Panc1 (cell line): ENCODE measurements around the gene ATRNL1. TPM values are rescaled to one million over a fixed set of nuclear protein-coding genes. Genes with fewer than 3 reads are reported as not detected.
"Not testable (repeated sequence)": the region's sequence is repeated elsewhere in the genome, so short reads cannot be mapped to it uniquely, and the experiment has no call there.

ENCODE experiments used
- ATAC-seq: fragments of 200-7000 bp; cut with Tn5 transposase; 2 replicates; pipeline ENCODE4 v1.9.1; 2020; ENCODE audit warnings: mild to moderate bottlenecking, moderate library complexity
- BruUV-seq: library from RNA; stranded (reverse); fragments of 400-500 nt; replicated peaks from 2 replicates; lab custom pipeline; 2021; lab: Mats Ljungman, UMichigan
- CTCF ChIA-PET: fragments of 300-600 bp; sonication (Branson Sonifier 250); formaldehyde crosslinking; loops from one replicate; lab custom pipeline; 2022; ENCODE audit warnings: antibody characterized with exemption; lab: Charles Lee
- POLR2A ChIA-PET: fragments of 300-600 bp; sonication (Branson Sonifier 250); formaldehyde crosslinking; loops from one replicate; lab custom pipeline; 2022; ENCODE audit warnings: antibody characterized with exemption; lab: Charles Lee
- DNase-seq: peaks from one replicate; pipeline ENCODE4 v3.0.0-alpha.2; 2010; ENCODE audit warnings: low read depth, low spot score
- H3K27ac ChIP-seq: 2 replicates; pipeline ENCODE4 v1.5.1; 2011; ENCODE audit warnings: mild to moderate bottlenecking, low read length, inconsistent platforms
- H3K27me3 ChIP-seq: fragments of 200-500 bp; sonication (Bioruptor generic); 2 replicates; pipeline ENCODE4 v1.6.0; 2014; ENCODE audit warnings: low read length, inconsistent platforms; ENCODE audit not compliant: control insufficient read depth, insufficient read depth
- H3K36me3 ChIP-seq: fragments of 200-500 bp; sonication (Bioruptor generic); 2 replicates; pipeline ENCODE4 v1.5.1; 2014; ENCODE audit warnings: inconsistent platforms, mild to moderate bottlenecking, low read length, moderate library complexity; ENCODE audit not compliant: control insufficient read depth, insufficient read depth
- H3K4me1 ChIP-seq: 2 replicates; pipeline ENCODE4 v1.5.1; 2011; ENCODE audit warnings: inconsistent platforms, mild to moderate bottlenecking, low read length, moderate library complexity; ENCODE audit not compliant: control insufficient read depth, insufficient read depth
- H3K4me3 ChIP-seq, 2 experiments: 2 replicates each; pipeline ENCODE4 v1.5.1; 2011 to 2012; ENCODE audit warnings: low read depth in 2 of 2, low read length in 2 of 2, mild to moderate bottlenecking in 2 of 2, inconsistent platforms in 1 of 2, moderate library complexity in 1 of 2
- H3K9me3 ChIP-seq: fragments of 200-500 bp; sonication (Bioruptor generic); 2 replicates; pipeline ENCODE4 v1.5.1; 2014; ENCODE audit warnings: low read depth, mild to moderate bottlenecking, inconsistent platforms, low read length, moderate library complexity; ENCODE audit not compliant: control insufficient read depth, insufficient read depth
- POLR2AphosphoS5 ChIP-seq: IDR thresholded peaks from 2 replicates; pipeline ENCODE4 v1.6.1; 2012; ENCODE audit warnings: mild to moderate bottlenecking, low read depth, low read length, moderate library complexity
- REST ChIP-seq, 2 experiments: IDR thresholded peaks; 2 replicates each; pipeline ENCODE4 v1.6.1; 2011 to 2012; ENCODE audit warnings: low read depth in 2 of 2, control low read depth in 1 of 2, low read length in 1 of 2, mild to moderate bottlenecking in 1 of 2, moderate library complexity in 1 of 2; ENCODE audit not compliant: insufficient read depth in 1 of 2
- SIN3A ChIP-seq: IDR thresholded peaks from 2 replicates; pipeline ENCODE4 v1.6.1; 2012; ENCODE audit warnings: low read depth, mild to moderate bottlenecking, low read length, moderate library complexity, borderline replicate concordance; ENCODE audit not compliant: insufficient read depth
- TCF7L2 ChIP-seq: IDR thresholded peaks from 2 replicates; pipeline ENCODE4 v1.6.1; 2011; ENCODE audit warnings: mild to moderate bottlenecking, low read depth, low read length, inconsistent platforms
- in situ Hi-C: cut with HindIII; loops from 2 replicates; pipeline ENCODE4 v1.10.0; 2016; ENCODE audit warnings: low sequenced_read_pairs, low pct_unique_long_range_greater_than_20kb
- intact Hi-C: fragments of 100-400 bp; cut with micrococcal nuclease; formaldehyde crosslinking; loops from one replicate; pipeline ENCODE4 v1.10.0; 2022; ENCODE audit not compliant: unreplicated experiment
- total RNA-seq: library from RNA; stranded (reverse); gene quantifications from one replicate; pipeline ENCODE4 v1.2.1, GENCODE V29; 2021; ENCODE audit not compliant: unreplicated experiment
- TF ChIP-seq, protein P1 (sequence below): fragments of 450-650 bp; IDR thresholded peaks from 2 replicates; pipeline ENCODE4 v1.5.1; 2017; ENCODE audit warnings: mild to moderate bottlenecking

ATRNL1 gene
- total RNA-seq, 1 experiment from 2014 or later = 17.1 TPM

DNA sequence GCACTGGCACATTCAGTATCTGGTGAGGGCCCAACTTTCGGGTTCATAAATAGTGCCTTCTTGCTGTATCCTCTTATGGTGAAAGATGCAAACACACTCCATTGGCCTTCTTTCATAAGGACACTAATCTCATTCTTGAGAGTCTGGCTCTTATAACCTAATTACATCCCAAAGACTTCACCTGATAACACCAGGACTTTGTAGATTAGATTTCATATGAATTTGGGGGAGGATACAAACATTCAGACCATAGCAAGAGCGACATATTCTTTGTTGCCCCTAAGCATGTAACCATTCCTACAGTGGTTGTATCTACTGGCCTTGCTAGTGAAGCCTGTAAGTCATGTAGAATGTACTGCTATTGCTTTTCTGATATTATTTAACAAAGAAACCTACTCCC lies 654.6 kb downstream of the ATRNL1 start:
- ChIA-PET POLR2A (no interaction called here), CTCF (no interaction called here)
- Histone ChIP-seq H3K9me3 (no peaks in the 10 kb centered on the region), H3K36me3 (no peaks in the 10 kb centered on the region), H3K27me3 (no peaks in the 10 kb centered on the region), H3K27ac (no peak overlapping the region), H3K4me3 (no peak overlapping the region), H3K4me1 (no peaks in the 10 kb centered on the region)
- intact Hi-C loops (no loop called here), in situ Hi-C loops (no loop called here)
- BruUV-seq = no TSS peak
- DNase-seq (no peak), ATAC-seq (no peak)
- no peak for TF ChIP-seq POLR2AphosphoS5
- TF ChIP-seq REST (IDR thresholded peaks at IDR 0.05; ENCODE audit: insufficient read depth in 1 of 2, low read depth in 2 of 2, low read length in 1 of 2) = no peak
- no peak for TF ChIP-seq SIN3A
- TF ChIP-seq, protein P1, sequence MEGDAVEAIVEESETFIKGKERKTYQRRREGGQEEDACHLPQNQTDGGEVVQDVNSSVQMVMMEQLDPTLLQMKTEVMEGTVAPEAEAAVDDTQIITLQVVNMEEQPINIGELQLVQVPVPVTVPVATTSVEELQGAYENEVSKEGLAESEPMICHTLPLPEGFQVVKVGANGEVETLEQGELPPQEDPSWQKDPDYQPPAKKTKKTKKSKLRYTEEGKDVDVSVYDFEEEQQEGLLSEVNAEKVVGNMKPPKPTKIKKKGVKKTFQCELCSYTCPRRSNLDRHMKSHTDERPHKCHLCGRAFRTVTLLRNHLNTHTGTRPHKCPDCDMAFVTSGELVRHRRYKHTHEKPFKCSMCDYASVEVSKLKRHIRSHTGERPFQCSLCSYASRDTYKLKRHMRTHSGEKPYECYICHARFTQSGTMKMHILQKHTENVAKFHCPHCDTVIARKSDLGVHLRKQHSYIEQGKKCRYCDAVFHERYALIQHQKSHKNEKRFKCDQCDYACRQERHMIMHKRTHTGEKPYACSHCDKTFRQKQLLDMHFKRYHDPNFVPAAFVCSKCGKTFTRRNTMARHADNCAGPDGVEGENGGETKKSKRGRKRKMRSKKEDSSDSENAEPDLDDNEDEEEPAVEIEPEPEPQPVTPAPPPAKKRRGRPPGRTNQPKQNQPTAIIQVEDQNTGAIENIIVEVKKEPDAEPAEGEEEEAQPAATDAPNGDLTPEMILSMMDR = no peak

- H3K27ac ChIP-seq, DNase-seq, H3K27me3 ChIP-seq, in situ Hi-C loops, POLR2A ChIA-PET, H3K4me3 ChIP-seq, BruUV-seq, CTCF ChIA-PET, H3K9me3 ChIP-seq, intact Hi-C loops, ATAC-seq, H3K4me1 ChIP-seq, H3K36me3 ChIP-seq: not testable (repeated sequence)
Observed at GRCh38 chr10:115758488-115758887, 665.3 kb downstream of the ATRNL1 start.

DNA sequence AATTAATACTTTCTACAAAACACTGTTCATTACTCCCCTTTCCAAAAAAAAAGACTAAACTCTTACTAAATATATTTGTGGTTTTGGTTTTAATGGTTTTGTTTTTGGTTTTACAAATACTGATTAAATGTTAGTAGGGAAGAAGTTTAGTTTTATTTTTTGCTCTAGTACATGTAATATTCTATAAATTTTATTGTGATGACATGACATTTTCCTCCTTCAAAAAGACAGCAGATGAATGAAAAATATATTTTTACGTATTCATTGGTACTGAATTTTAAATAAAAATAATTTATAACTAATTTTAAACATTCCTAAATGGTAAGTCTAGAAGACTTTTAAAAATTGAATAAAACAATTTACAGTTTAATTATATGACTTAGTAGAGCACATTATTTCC lies 667.0 kb downstream of the ATRNL1 start:
- CTCF ChIA-PET = no interaction called here
- no peak for ATAC-seq

More for the DNA sequence above, 667.0 kb downstream of the ATRNL1 start:
- intact Hi-C loops (no loop called here), in situ Hi-C loops (no loop called here)
- H3K27ac ChIP-seq = no peak overlapping the region
- no peaks in the 10 kb centered on the region for H3K4me1 ChIP-seq
- H3K36me3 ChIP-seq = no peaks in the 10 kb centered on the region
- H3K9me3 ChIP-seq = no peaks in the 10 kb centered on the region
- BruUV-seq = no TSS peak
- no peak overlapping the region for H3K4me3 ChIP-seq
- TF ChIP-seq REST (IDR thresholded peaks at IDR 0.05; ENCODE audit: insufficient read depth in 1 of 2, low read depth in 2 of 2, low read length in 1 of 2) = no peak
- no peak for TF ChIP-seq POLR2AphosphoS5
- TF ChIP-seq TCF7L2 = no peak
- TF ChIP-seq, protein P1 = no peak
- no peak for TF ChIP-seq SIN3A
- no peak for DNase-seq
- H3K27me3 ChIP-seq = no peaks in the 10 kb centered on the region
- POLR2A ChIA-PET = no interaction called here
